ENCODE data around the gene TBC1D12. TPM values are rescaled to one million over a fixed set of nuclear protein-coding genes. Genes with fewer than 3 reads are reported as not detected.

Gene TBC1D12
- total RNA-seq, 1 donor from 2014 or later, result 6.9 TPM

DNA sequence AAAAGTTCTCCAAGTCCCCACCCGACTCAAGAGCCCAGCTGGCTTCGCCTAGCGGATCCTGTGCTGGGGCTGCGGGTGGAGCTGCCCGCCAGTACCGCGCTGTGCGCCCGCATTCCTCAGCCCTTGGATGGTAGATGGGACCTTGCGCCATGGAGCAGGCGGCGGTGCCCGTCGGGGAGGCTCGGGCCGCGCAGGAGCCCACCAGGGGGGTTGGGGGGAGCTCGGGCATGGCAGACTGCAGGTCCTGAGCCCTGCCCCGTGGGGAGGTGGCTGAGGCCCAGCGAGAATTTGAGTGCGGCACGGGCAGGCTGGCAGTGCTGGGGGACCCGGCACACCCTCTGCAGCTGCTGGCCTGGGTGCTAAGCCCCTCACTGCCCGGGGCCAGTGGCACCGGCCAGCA lies 57.0 kb downstream of the TBC1D12 start:
- H3K4me2 ChIP-seq, result no peak overlapping the region
- no peak overlapping the region for H3K9ac ChIP-seq
- H3K36me3 Mint-ChIP-seq, result peaks cover 20% of the 10 kb centered on the region
- no peak overlapping the region for H3K27ac ChIP-seq
- no peak for DNase-seq (ENCODE audit: low spot score)
- no peaks in the 10 kb centered on the region for H3K36me3 ChIP-seq
- H3K9me3 Mint-ChIP-seq, result peaks cover 24% of the 10 kb centered on the region
- H3K79me2 ChIP-seq (ENCODE audit: low read depth), result no peaks in the 10 kb centered on the region
- H3K4me3 Mint-ChIP-seq, result no peak overlapping the region
- no peaks in the 10 kb centered on the region for H3F3A ChIP-seq (ENCODE audit: low read depth)
- no peaks in the 10 kb centered on the region for H3K4me1 Mint-ChIP-seq
- no peaks in the 10 kb centered on the region for H3K4me1 ChIP-seq
- H3K4me3 ChIP-seq, result no peak overlapping the region
- H2AFZ ChIP-seq (replicated peaks), result no peak overlapping the region
- TF ChIP-seq, protein P1, sequence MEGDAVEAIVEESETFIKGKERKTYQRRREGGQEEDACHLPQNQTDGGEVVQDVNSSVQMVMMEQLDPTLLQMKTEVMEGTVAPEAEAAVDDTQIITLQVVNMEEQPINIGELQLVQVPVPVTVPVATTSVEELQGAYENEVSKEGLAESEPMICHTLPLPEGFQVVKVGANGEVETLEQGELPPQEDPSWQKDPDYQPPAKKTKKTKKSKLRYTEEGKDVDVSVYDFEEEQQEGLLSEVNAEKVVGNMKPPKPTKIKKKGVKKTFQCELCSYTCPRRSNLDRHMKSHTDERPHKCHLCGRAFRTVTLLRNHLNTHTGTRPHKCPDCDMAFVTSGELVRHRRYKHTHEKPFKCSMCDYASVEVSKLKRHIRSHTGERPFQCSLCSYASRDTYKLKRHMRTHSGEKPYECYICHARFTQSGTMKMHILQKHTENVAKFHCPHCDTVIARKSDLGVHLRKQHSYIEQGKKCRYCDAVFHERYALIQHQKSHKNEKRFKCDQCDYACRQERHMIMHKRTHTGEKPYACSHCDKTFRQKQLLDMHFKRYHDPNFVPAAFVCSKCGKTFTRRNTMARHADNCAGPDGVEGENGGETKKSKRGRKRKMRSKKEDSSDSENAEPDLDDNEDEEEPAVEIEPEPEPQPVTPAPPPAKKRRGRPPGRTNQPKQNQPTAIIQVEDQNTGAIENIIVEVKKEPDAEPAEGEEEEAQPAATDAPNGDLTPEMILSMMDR (IDR thresholded peaks at IDR 0.05), result no peak
- TF ChIP-seq EZH2phosphoT487 (IDR thresholded peaks at IDR 0.05) (no peak), EZH2 (IDR thresholded peaks at IDR 0.05) (no peak)
- no peaks in the 10 kb centered on the region for H3K27me3 ChIP-seq
- no peaks in the 10 kb centered on the region for H3K27me3 Mint-ChIP-seq (ENCODE audit: insufficient read depth, low read depth)
- no peak overlapping the region for H3K27ac Mint-ChIP-seq
- no peaks in the 10 kb centered on the region for H4K20me1 ChIP-seq (ENCODE audit: low read depth)
- H3K9me3 ChIP-seq (ENCODE audit: low read depth), result peaks cover 10% of the 10 kb centered on the region

DNA sequence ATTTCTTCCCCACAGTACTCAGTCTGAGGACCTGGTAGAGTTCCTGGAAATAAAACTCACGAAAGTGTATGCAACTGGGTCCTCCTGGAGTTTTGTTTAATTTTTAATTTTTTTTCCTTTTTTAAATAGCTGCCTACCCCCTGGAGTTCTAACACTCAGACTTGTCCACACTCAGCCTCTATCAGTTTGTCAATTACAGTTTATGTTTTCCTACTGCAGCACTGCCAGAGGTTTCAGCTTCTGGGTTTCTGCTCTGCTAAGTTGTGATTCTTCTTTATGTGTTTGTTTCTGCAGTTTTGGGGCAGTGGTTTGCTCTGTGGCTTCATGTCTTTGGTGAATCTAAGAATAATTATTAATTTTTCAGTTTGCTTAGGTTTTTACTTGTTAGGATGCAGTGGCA lies 59.2 kb downstream of the TBC1D12 start:
- Histone ChIP-seq H4K20me1 (ENCODE audit: low read depth) (no peaks in the 10 kb centered on the region), H3K4me2 (no peak overlapping the region), H2AFZ (replicated peaks) (no peak overlapping the region), H3K79me2 (ENCODE audit: low read depth) (no peaks in the 10 kb centered on the region), H3K9me3 (ENCODE audit: low read depth) (no peaks in the 10 kb centered on the region), H3K27ac (no peak overlapping the region), H3K27me3 (no peaks in the 10 kb centered on the region), H3K4me3 (no peak overlapping the region), H3K9ac (no peak overlapping the region), H3K4me1 (no peaks in the 10 kb centered on the region), H3K36me3 (no peaks in the 10 kb centered on the region), H3F3A (ENCODE audit: low read depth) (no peaks in the 10 kb centered on the region)
- peaks cover 2% of the 10 kb centered on the region for H3K27me3 Mint-ChIP-seq (ENCODE audit: insufficient read depth, low read depth)
- peaks cover 15% of the 10 kb centered on the region for H3K36me3 Mint-ChIP-seq
- no peaks in the 10 kb centered on the region for H3K4me1 Mint-ChIP-seq
- no peak overlapping the region for H3K4me3 Mint-ChIP-seq
- H3K9me3 Mint-ChIP-seq, result peaks cover 17% of the 10 kb centered on the region
- no peak for DNase-seq (ENCODE audit: low spot score)
- H3K27ac Mint-ChIP-seq, result no peak overlapping the region
- TF ChIP-seq EZH2phosphoT487 (IDR thresholded peaks at IDR 0.05), result no peak
- TF ChIP-seq, protein P1 (IDR thresholded peaks at IDR 0.05), result no peak
- TF ChIP-seq EZH2 (IDR thresholded peaks at IDR 0.05), result no peak

DNA sequence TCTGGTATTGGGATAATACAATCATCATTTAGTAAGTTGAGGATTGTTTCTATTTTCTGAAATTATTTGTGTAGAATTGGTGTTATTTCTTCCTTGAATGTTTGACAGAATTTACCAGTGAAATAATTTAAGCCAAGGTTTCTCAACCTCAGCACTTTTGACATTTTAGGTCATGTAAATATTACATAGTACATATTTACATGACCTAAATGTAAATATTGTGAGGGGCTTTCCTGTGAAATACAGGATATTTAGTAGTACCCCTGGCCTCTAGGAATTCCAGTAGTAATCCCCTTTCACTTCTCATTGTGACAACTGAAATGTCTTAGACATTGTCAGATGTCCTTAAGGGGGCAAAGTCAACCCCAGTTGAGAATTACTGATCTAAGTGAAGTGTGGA lies 59.8 kb downstream of the TBC1D12 start:
- Mint-ChIP-seq H3K9me3 (peaks cover 17% of the 10 kb centered on the region), H3K27me3 (ENCODE audit: insufficient read depth, low read depth) (peaks cover 2% of the 10 kb centered on the region), H3K4me3 (no peak overlapping the region), H3K27ac (no peak overlapping the region), H3K36me3 (peaks cover 12% of the 10 kb centered on the region), H3K4me1 (no peaks in the 10 kb centered on the region)
- Histone ChIP-seq H3K9me3 (ENCODE audit: low read depth) (no peaks in the 10 kb centered on the region), H3F3A (ENCODE audit: low read depth) (no peaks in the 10 kb centered on the region), H3K9ac (no peak overlapping the region), H3K4me1 (no peaks in the 10 kb centered on the region), H3K4me3 (no peak overlapping the region), H3K27me3 (no peaks in the 10 kb centered on the region), H3K36me3 (no peaks in the 10 kb centered on the region), H4K20me1 (ENCODE audit: low read depth) (no peaks in the 10 kb centered on the region), H3K4me2 (no peak overlapping the region), H2AFZ (replicated peaks) (no peak overlapping the region), H3K79me2 (ENCODE audit: low read depth) (no peaks in the 10 kb centered on the region), H3K27ac (no peak overlapping the region)
- no peak for DNase-seq (ENCODE audit: low spot score)
- TF ChIP-seq EZH2phosphoT487 (IDR thresholded peaks at IDR 0.05) (no peak), EZH2 (IDR thresholded peaks at IDR 0.05) (no peak)
- TF ChIP-seq, protein P1 (IDR thresholded peaks at IDR 0.05), result no peak

Data from neural progenitor cell (in vitro differentiated cells).